ENCODE measurements around the gene UBE2J2.

- TF ChIP-seq POLR2A (IDR thresholded peaks at IDR 0.05) = peak in 1 of 3 donors; percentile 28
- TF ChIP-seq CTCF (IDR thresholded peaks at IDR 0.05 in 8 of 11, conservative IDR thresholded peaks at IDR 0.05 in 3 of 11) = peak in 6 of 11 experiments; percentile 16 to 43 (median 28)
These were observed 34.5 kb upstream of the UBE2J2 start, which contains the start of the genes ACAP3 and PUSL1 for GRCh38 chr1:1307923-1308755.

All from spleen (tissue), 7 donors.